HG02852 (cell line): ENCODE measurements around the gene DIDO1.
"Not testable (repeated sequence)": the region's sequence is repeated elsewhere in the genome, so short reads cannot be mapped to it uniquely, and the experiment has no call there.

Source experiments
- ATAC-seq: cut with Tn5 transposase; IDR thresholded peaks from one replicate; pipeline ENCODE4 v1.9.1; 2021; ENCODE audit warnings: mild to moderate bottlenecking, moderate library complexity; ENCODE audit not compliant: unreplicated experiment

The DIDO1 gene

DNA sequence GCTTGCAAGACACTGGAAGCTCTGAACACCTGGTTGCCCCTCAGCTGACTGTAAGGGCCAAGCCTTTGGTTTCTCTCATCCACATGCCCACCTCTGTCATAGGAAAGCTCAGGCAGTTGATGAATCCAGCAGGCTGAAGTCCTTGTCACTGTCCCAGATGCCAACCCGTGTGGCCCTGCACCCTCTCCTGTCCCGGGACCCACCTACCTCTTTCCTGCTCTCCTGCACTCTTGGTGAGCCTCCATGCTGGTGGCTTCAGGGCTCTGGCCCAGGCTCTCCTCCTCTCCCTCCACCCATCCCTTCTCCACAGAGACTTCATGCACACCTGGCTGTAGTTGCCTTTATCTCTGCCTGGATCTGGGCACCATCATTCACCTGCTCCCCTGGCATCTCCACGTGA lies 7.7 kb upstream of the DIDO1 start:
- no peak for ATAC-seq

DNA sequence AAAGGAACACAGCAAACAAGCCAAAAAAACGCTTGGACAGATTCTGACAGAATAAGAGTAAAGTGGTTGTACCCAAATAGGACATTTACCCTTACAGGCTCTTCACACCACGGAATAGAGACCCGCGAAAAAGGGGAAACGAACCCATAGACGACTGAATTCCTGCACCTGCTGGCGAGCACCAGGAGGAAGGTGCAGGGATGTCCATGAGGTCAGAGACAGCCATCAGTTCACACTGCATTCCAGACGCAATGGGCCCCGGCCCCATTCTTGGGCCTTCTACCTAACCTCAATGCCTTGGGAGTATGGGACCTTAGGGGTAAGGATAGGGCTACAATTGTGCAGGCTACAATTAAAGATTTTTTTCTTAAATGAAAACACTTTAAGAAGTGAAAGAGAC lies 5.2 kb upstream of the DIDO1 start:
- ATAC-seq = no peak

DNA sequence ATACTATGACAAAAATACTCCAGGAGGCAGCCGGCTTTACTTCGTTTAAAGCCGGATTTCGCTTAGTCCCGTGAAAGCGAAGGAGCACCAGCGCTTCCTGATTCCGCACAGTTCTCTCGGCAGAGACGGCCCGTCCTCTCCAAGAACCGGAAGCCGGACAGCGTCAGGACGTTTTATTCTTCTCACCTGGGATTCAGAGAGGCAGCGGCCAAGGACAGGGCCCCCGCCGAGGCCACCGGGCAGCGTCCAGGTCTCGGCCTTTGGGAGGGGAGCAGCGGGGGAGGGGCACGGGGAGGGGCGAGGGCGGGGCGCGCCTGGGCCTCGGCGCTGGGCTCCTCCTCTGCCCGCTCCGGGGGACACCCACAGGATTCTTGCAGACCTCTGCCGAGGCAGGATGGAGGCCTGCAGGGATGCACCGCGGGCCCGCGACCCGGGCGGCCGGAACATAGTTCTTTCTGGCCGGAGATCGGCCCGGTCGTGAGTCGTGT lies 2.8 kb upstream of the DIDO1 start:
- ATAC-seq = no peak

GRCh38 chr20:62928246-62928939 lies 2.1 kb upstream of the DIDO1 start:
- no peak for ATAC-seq

DNA sequence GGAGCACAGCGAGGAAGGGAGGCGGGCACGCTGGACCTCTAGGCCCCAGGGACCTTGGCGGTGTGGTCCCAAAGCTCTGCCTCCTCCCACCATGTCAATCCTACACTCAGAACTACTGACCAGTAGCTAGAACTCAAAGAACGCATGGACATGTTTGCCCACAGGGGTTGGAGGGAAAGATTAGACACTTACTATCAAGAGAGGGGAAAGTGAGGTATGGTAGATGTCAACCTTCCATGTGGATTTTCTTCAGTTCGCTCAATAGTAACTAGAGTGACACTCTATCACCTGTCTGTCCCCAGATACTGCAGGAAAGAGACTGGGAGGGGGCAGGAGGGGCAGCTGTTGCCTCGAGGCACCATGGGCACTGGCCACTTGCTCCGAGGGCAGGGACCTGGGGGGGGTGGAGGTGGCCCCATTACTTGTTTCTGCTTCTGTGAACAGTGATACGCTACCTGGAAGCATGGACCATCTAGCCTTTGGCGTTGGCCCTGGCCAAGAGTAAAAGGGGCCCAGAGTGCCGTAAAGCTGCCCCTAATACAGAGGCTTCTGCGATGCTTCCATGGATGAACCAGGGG lies 912 bp upstream of the DIDO1 start:
- ATAC-seq = no peak

GRCh38 chr20:62925420-62926228 lies 681 bp downstream of the DIDO1 start:
- peak; percentile 1 for ATAC-seq

GRCh38 chr20:62925076-62925419 lies 1.3 kb downstream of the DIDO1 start:
- ATAC-seq = no peak

DNA sequence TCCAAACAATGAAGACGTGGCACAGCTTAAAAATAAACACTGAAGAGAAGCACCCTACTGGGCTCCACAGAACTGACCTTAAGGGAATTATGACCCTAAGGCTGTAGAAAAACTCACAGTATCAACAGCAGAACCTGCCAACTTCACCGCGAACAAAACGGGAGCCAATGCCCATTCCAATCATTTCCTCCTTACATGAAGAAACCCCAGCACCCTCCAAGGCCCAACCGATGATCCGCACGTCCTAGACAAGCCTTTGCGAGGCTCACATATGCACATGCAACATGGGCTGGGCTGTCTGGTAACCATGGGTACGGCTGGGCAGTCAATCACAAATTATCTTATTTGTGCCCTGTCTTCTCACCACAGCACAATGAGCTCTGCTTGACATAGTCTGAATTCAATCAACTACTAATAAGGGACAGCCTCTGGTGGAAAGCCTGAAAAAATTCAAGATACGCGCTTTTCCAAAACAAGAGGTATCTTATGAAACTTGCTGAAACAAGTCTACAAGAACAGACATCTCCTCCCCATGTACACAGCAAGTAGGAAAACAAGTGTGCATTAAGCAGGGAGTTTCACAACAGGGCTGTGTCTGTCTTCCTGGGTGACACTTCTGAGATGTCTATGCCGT lies 1.7 kb downstream of the DIDO1 start:
- no peak for ATAC-seq

- no peak for ATAC-seq
These were observed 2.5 kb downstream of the DIDO1 start for GRCh38 chr20:62923669-62924441.

GRCh38 chr20:62923059-62923668 lies 3.1 kb downstream of the DIDO1 start:
- not testable (repeated sequence) for ATAC-seq

- no peak for ATAC-seq
These were observed 3.8 kb downstream of the DIDO1 start for GRCh38 chr20:62922451-62922921.

DNA sequence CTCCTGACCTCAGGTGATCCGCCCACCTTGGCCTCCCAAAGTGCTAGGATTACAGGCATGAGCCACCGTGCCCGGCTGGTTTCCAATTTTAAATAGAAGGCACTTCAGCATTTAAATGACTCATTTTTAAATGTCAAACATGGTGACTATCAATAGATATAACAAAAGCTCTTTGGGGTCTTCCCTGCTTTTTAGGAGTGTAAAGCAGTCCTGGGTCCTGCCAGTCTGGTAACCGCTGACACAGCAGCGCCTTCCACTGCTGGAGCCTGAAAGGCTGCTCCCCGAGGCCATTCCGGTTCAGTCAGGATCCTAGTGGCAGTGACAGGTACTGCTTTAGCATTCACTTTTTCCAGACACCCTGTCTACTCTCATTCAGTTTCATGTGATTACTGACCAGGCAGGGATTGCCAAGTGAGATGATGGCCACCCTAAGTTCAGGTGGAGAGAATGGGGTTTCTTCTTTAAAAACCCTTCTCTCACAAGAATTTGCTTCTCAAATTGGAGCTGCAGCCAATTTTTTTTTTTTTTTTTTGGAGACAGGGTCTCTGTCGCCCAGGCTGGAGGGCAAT lies 5.1 kb downstream of the DIDO1 start:
- no peak for ATAC-seq

GRCh38 chr20:62920039-62920645 lies 6.2 kb downstream of the DIDO1 start:
- ATAC-seq = no peak

DNA sequence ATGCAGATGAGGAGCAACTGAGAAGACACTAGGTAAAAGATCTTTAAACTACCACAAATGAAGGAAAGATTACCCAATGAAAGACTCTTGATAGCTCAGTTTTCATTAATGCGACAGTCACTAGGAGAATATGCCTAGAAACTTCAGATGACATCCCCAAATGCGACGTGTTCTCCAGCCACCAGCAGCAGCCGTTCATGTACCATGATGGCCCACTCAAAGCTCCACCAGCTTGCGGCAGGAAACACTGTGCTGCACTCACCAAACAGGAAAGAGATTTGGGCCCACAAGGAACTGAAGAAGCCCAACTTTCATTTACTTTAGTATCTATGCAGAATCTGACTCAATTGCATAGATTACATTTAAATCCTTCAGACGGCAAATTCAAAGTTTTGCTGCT lies 7.5 kb downstream of the DIDO1 start:
- no peak for ATAC-seq

DNA sequence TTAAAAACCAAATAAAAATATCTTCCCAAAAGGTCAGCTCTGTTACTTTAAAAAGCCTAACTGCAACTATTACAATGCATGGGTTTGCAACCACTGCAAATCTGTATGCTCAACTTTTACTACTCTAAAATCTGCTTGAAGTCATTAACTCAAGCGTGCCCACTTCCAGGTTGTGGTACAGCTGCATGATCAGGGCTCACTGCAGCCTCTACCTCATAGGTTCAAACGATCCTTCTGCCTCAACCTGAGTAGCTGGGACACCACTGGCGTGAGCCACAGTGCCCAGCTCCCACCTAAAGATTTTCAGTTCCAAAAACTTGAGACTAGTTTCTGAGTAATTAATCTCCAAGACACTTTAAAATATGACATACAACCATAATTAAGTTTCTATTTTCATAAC lies 8.2 kb downstream of the DIDO1 start:
- ATAC-seq = no peak

GRCh38 chr20:62917720-62918119 lies 8.6 kb downstream of the DIDO1 start:
- no peak for ATAC-seq

- ATAC-seq = no peak
These were observed 9.4 kb downstream of the DIDO1 start for GRCh38 chr20:62916703-62917476.

DNA sequence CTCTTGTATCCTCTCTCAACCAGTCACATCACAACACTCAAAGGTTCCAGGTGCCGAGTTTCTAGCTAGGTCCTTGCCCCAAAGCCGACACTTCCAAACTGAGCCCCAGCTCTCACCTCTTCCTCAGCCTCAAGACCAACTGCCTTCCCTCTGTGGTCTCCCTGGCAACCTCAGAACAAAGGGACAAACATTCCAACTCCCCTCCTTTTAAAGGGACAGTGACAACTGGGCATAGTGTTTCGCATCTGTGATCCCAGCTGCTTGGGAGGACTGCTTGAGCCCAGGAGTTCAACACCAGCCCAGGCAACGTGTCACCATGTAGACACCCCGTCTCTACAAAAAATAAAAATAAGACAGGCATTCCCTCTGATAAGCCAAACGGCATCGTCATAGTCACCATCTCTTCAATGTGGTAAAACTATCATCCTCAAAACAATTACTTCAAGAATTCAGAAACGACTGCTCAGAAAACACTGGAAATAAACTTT lies 11.3 kb downstream of the DIDO1 start:
- ATAC-seq = no peak

GRCh38 chr20:62914436-62914835 lies 11.9 kb downstream of the DIDO1 start:
- ATAC-seq = no peak
